Measurements from ENCODE around the gene TWNK. TPM values are rescaled to one million over a fixed set of nuclear protein-coding genes. Genes with fewer than 3 reads are reported as not detected.
"Not testable (repeated sequence)": the region's sequence is repeated elsewhere in the genome, so short reads cannot be mapped to it uniquely, and the experiment has no call there.

Gene TWNK
- polyA plus RNA-seq, 2 of the 4 experiments (the other 2 are of a cell fraction), result 21.1 to 34.7 TPM

GRCh38 chr10:100972904-100973535, 14.3 kb upstream of the TWNK start:
- ChIA-PET POLR2A (no interaction called here), CTCF (interaction anchor here (0.9 to 6.6 kb wide), 7 partner anchors 8 to 42 kb away, joined by 3 to 33 read pairs (median 4); partner anchors contain the start of gene LZTS2)
- no peak overlapping the region for H3K4me2 ChIP-seq
- H3K4me1 ChIP-seq, result peaks cover 34% of the 10 kb centered on the region
- no peaks in the 10 kb centered on the region for H3K9me3 ChIP-seq
- TF ChIP-seq PBX3 (IDR thresholded peaks at IDR 0.05), result no peak
- TF ChIP-seq NPAS2 (CRISPR knock-in tag; IDR thresholded peaks at IDR 0.05; ENCODE audit: borderline replicate concordance), result no peak
- TF ChIP-seq SMC3 (IDR thresholded peaks at IDR 0.05), result no peak
- TF ChIP-seq CEBPB (IDR thresholded peaks at IDR 0.05), result no peak
- no peak for TF ChIP-seq RNF2 (IDR thresholded peaks at IDR 0.05; ENCODE audit: borderline replicate concordance, low read depth)
- TF ChIP-seq SREBF2 (IDR thresholded peaks at IDR 0.05), result no peak
- no peak for TF ChIP-seq REST (IDR thresholded peaks at IDR 0.05)
- TF ChIP-seq EHF (CRISPR knock-in tag; IDR thresholded peaks at IDR 0.05), result no peak
- TF ChIP-seq GATA3 (IDR thresholded peaks at IDR 0.05; ENCODE audit: borderline replicate concordance), result no peak
- no peak for TF ChIP-seq CBX2 (IDR thresholded peaks at IDR 0.05; ENCODE audit: borderline replicate concordance, low read depth)
- TF ChIP-seq POLR2AphosphoS2 (conservative IDR thresholded peaks at IDR 0.05; ENCODE audit: low read length), result no peak
- no peak for TF ChIP-seq JUNB (IDR thresholded peaks at IDR 0.05)
- TF ChIP-seq ZNF302 (CRISPR knock-in tag; IDR thresholded peaks at IDR 0.05), result no peak
- no peak for TF ChIP-seq RAD21 (conservative IDR thresholded peaks at IDR 0.05 in 1 of 2, IDR thresholded peaks at IDR 0.05 in 1 of 2)
- no peak for TF ChIP-seq HES2 (IDR thresholded peaks at IDR 0.05)
- 87% methylated on average over 6 of the region's 6 CpGs for WGBS (ENCODE audit: missing lambda C conversion rate)
- peak overlapping the region in 1 of 2 experiments; percentile 88; a peak in 2 of 6 replicates for H3K27ac ChIP-seq
- no peak for DNase-seq (ENCODE audit: low read depth in 1 of 2, low spot score in 1 of 2)
- no peak for ATAC-seq
- H3K4me3 ChIP-seq, result no peak overlapping the region
- no peak for FAIRE-seq

GRCh38 chr10:100975397-100975796, 11.9 kb upstream of the TWNK start:
- ATAC-seq; H3K4me2 ChIP-seq; FAIRE-seq; H3K9me3 ChIP-seq; H3K27ac ChIP-seq; DNase-seq (ENCODE audit: low read depth in 1 of 2, low spot score in 1 of 2); POLR2A ChIA-PET; H3K4me3 ChIP-seq: not testable (repeated sequence)
- 72% methylated on average over 8 of the region's 8 CpGs for WGBS (ENCODE audit: missing lambda C conversion rate)
- CTCF ChIA-PET, result interaction anchor here (1.1 to 6.6 kb wide), 5 partner anchors 8 to 33 kb away, joined by 3 to 33 read pairs (median 3); no protein-coding TSS in a partner anchor
- peaks cover 22% of the 10 kb centered on the region for H3K4me1 ChIP-seq

- no peak overlapping the region for H3K4me3 ChIP-seq
- ChIA-PET CTCF (interaction anchor here (0.6 to 6.6 kb wide), 2 partner anchors 20 to 37 kb away, joined by 3 to 33 read pairs; no protein-coding TSS in a partner anchor), POLR2A (no interaction called here)
- no peak for TF ChIP-seq CEBPB (IDR thresholded peaks at IDR 0.05)
- no peak for TF ChIP-seq NPAS2 (CRISPR knock-in tag; IDR thresholded peaks at IDR 0.05; ENCODE audit: borderline replicate concordance)
- TF ChIP-seq TP53 (CRISPR knock-in tag; IDR thresholded peaks at IDR 0.05), result no peak
- TF ChIP-seq PHF8 (IDR thresholded peaks at IDR 0.05; ENCODE audit: borderline replicate concordance, low read depth), result no peak
- H3K9me3 ChIP-seq, result no peaks in the 10 kb centered on the region
- 90% methylated on average over 3 of the region's 3 CpGs for WGBS (ENCODE audit: missing lambda C conversion rate)
- H3K27ac ChIP-seq, result no peak overlapping the region
- FAIRE-seq, result no peak
- no peak overlapping the region for H3K4me2 ChIP-seq
- peaks cover 7% of the 10 kb centered on the region for H3K4me1 ChIP-seq
- no peak for ATAC-seq
- no peak for DNase-seq (ENCODE audit: low read depth in 1 of 2, low spot score in 1 of 2)
Observed at GRCh38 chr10:100976906-100977305, 10.4 kb upstream of the TWNK start.

All from A549 (cell line).